ENCODE data around the gene MPZ. TPM values are rescaled to one million over a fixed set of nuclear protein-coding genes. Genes with fewer than 3 reads are reported as not detected.

Gene MPZ
- total and polyA plus RNA-seq, 10 of the 15 experiments (the other 5 are each of a cell fraction or from before 2014, with no cell fraction given), result 0.09 to 6.9 (median 4.7) TPM

DNA sequence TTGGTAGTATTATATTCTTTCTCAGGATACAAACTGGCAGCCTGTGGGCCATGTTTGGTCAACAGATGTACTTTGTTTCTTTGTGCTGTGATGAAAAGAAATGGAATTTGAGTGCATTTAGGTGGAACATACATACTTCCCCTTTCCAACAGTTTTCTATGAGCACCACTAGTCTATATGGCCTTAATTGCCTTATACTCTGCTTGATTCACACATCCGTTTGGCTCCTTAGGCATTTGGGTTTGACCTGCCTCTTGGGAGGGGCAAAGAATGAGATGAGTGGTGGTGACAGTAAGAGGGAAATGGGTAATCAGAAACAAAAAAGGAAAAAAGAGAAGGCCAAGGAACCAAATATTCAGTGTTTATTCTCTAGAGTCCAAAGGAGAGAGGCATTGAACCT lies 40.9 kb upstream of the MPZ start (continued):
- TF ChIP-seq, protein P1, sequence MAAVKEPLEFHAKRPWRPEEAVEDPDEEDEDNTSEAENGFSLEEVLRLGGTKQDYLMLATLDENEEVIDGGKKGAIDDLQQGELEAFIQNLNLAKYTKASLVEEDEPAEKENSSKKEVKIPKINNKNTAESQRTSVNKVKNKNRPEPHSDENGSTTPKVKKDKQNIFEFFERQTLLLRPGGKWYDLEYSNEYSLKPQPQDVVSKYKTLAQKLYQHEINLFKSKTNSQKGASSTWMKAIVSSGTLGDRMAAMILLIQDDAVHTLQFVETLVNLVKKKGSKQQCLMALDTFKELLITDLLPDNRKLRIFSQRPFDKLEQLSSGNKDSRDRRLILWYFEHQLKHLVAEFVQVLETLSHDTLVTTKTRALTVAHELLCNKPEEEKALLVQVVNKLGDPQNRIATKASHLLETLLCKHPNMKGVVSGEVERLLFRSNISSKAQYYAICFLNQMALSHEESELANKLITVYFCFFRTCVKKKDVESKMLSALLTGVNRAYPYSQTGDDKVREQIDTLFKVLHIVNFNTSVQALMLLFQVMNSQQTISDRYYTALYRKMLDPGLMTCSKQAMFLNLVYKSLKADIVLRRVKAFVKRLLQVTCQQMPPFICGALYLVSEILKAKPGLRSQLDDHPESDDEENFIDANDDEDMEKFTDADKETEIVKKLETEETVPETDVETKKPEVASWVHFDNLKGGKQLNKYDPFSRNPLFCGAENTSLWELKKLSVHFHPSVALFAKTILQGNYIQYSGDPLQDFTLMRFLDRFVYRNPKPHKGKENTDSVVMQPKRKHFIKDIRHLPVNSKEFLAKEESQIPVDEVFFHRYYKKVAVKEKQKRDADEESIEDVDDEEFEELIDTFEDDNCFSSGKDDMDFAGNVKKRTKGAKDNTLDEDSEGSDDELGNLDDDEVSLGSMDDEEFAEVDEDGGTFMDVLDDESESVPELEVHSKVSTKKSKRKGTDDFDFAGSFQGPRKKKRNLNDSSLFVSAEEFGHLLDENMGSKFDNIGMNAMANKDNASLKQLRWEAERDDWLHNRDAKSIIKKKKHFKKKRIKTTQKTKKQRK (IDR thresholded peaks at IDR 0.05; ENCODE audit: low read depth, low read length), result no peak
- no peak for TF ChIP-seq POLR2A (IDR thresholded peaks at IDR 0.05; ENCODE audit: low read depth, low read length)
- no peak for TF ChIP-seq ZNF207 (IDR thresholded peaks at IDR 0.05; ENCODE audit: borderline replicate concordance)
- no peak for TF ChIP-seq SIX5 (IDR thresholded peaks at IDR 0.05; ENCODE audit: low read depth, low read length, severe bottlenecking)
- no peak for TF ChIP-seq SREBF2 (IDR thresholded peaks at IDR 0.05; ENCODE audit: low read length)
- no peak for TF ChIP-seq IRF4 (IDR thresholded peaks at IDR 0.05; ENCODE audit: low read depth, low read length)
- TF ChIP-seq HDAC2 (IDR thresholded peaks at IDR 0.05), result no peak

DNA sequence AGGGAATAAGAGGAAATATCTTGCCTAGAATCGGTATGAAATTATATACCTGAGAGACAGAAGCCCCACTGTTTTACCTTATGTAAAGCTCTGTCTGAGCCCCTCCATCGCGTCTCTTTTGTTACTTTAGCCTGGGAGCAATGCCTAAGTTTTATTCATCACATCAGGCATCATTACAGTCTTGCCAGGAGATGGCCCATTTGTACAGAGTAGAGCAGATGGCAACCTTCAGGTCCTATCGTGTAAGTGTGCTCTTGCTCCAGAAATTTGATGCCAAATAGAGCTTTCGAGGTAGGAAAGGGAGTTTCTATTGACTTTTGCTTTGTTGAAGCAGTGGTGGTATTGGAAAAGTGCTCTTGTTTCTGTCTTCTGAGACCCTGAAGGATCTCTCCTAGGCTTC lies 33.1 kb upstream of the MPZ start:
- intact Hi-C loops (cut with micrococcal nuclease; ENCODE audit: unreplicated experiment), result no loop called here
- CTCF ChIA-PET, result interaction anchor here (0.8 kb wide), 1 partner anchor 39 kb away, joined by 3 read pairs; no protein-coding TSS in a partner anchor

More for the DNA sequence above, 33.1 kb upstream of the MPZ start:
- in situ Hi-C loops (cut with MboI), result no loop called here
- no peak for ATAC-seq
- POLR2A ChIA-PET, result interaction anchor here (1.1 kb wide), 1 partner anchor 141 kb away, joined by 4 read pairs; the partner anchor contains the start of gene NDUFS2
- Histone ChIP-seq H3K4me3 (no peak overlapping the region), H2AFZ (ENCODE audit: control insufficient read depth, low read depth, low read length) (no peak overlapping the region), H3K36me3 (ENCODE audit: control insufficient read depth in 2 of 2, insufficient read depth in 2 of 2, low read length in 1 of 2) (peaks cover 0 to 8% of the 10 kb centered on the region in 2 experiments; a peak in 1 of 4 replicates), H3K9ac (ENCODE audit: control insufficient read depth, insufficient read depth, low read length) (no peak overlapping the region), H4K20me1 (ENCODE audit: control insufficient read depth, insufficient read depth) (no peaks in the 10 kb centered on the region), H3K4me1 (ENCODE audit: control insufficient read depth, insufficient read depth, low read length) (no peaks in the 10 kb centered on the region), H3K9me3 (replicated peaks; ENCODE audit: control insufficient read depth, insufficient read depth, low read length) (no peaks in the 10 kb centered on the region), H3K27ac (ENCODE audit: control insufficient read depth, insufficient read depth) (no peak overlapping the region), H3K79me2 (ENCODE audit: control insufficient read depth, insufficient read depth, low read length) (no peaks in the 10 kb centered on the region), H3K4me2 (ENCODE audit: control insufficient read depth, insufficient read depth) (no peak overlapping the region), H3K27me3 (replicated peaks in 1 of 2; ENCODE audit: control insufficient read depth in 2 of 2, insufficient read depth in 2 of 2, low read length in 1 of 2) (no peaks in the 10 kb centered on the region)
- 99% methylated on average over 5 of the region's 5 CpGs for WGBS (ENCODE audit: insufficient coverage, insufficient replicate concordance, low lambda C conversion rate, missing lambda C conversion rate)
- BruUV-seq (replicated peaks), result no TSS peak
- DNase-seq (ENCODE audit: low read depth, low spot score), result no peak
- SMC1A ChIA-PET (ENCODE audit: uncharacterized antibody, unreplicated experiment), result no interaction called here
- RAD21 ChIA-PET (ENCODE audit: unreplicated experiment), result no interaction called here
- FAIRE-seq, result no peak
- TF ChIP-seq, protein P2, sequence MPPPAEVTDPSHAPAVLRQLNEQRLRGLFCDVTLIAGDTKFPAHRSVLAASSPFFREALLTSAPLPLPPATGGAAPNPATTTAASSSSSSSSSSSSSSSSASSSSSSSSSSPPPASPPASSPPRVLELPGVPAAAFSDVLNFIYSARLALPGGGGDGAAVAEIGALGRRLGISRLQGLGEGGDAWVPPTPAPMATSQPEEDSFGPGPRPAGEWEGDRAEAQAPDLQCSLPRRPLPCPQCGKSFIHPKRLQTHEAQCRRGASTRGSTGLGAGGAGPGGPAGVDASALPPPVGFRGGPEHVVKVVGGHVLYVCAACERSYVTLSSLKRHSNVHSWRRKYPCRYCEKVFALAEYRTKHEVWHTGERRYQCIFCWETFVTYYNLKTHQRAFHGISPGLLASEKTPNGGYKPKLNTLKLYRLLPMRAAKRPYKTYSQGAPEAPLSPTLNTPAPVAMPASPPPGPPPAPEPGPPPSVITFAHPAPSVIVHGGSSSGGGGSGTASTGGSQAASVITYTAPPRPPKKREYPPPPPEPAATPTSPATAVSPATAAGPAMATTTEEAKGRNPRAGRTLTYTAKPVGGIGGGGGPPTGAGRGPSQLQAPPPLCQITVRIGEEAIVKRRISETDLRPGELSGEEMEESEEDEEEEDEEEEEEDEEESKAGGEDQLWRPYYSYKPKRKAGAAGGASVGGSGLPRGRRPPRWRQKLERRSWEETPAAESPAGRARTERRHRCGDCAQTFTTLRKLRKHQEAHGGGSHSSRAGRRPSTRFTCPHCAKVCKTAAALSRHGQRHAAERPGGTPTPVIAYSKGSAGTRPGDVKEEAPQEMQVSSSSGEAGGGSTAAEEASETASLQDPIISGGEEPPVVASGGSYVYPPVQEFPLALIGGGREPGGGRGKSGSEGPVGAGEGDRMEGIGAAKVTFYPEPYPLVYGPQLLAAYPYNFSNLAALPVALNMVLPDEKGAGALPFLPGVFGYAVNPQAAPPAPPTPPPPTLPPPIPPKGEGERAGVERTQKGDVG (CRISPR knock-in tag; IDR thresholded peaks at IDR 0.05), result no peak
- TF ChIP-seq RELA (IDR thresholded peaks at IDR 0.05; ENCODE audit: borderline replicate concordance, partially characterized antibody), result no peak
- TF ChIP-seq IKZF1 (conservative IDR thresholded peaks at IDR 0.05), result no peak
- no peak for TF ChIP-seq NFXL1 (IDR thresholded peaks at IDR 0.05; ENCODE audit: borderline replicate concordance)
